Measurements from ENCODE around the gene MED22. TPM values are rescaled to one million over a fixed set of nuclear protein-coding genes. Genes with fewer than 3 reads are reported as not detected.

Gene MED22
- total RNA-seq, 1 donor = 14.5 TPM

DNA sequence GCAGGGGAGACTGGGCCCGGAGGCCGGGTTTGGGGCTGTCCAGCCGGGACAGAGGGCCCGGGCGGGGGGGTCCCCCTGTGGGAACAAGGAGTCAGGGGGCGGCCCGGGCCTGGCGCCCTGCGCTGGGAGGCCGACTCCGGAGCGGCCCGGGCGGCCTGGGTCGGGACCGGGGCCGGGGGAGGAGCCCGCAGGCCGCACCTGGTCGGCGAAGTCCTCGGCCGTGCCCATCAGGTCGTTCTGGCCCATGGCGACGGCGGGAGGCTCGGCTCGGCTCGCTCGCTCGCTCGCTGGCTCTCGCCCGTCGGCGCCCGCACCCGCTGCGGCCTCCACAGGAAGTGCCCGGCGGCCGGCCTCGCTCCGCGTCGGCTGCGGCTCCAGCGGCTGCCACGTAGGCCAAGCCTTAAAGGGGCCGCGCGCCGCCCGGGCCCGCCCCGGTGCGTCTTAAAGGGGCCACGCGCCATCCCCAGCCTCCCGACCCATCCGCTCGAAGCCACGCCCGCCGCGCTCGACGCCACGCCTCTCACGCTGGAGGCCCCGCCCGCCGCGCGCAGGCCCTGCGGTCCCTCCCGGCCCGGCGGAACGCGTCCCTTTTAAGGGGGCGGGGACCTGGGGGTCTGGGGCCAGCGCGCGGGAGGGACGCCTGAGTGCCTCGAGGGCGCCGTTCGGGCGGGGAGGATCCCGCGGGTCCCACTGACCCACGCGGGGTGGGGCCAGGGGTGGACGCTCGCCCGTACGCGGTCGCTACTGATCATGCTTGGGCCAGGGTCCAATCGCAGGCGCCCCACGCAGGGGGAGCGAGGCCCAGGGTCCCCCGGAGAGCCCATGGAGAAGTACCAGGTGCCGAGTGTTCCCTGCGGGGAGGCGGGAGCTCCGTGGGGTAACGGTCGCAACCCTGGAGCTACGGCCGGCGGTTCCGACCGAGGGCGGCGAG, 28.1 kb upstream of the MED22 start, which contains the start of the genes STKLD1 and SURF4:
Gene STKLD1, plus strand, starts transcription at position 643 of the 931 bp plus-strand sequence. Its CDS starts 108 bp downstream, at position 751.
Gene SURF4, minus strand, starts transcription at position 337 of the 931 bp plus-strand sequence. Its CDS starts 91 bp downstream, at position 246.
- no peaks in the 10 kb centered on the region for H3K27me3 ChIP-seq (ENCODE audit: insufficient read depth, low read length)
- DNase-seq (ENCODE audit: insufficient read length, low spot score, missing footprints) = peak; percentile 100
- no peaks in the 10 kb centered on the region for H3K9me3 ChIP-seq (ENCODE audit: low read depth, low read length)
- peak within 1 kb of the TSS; percentile 96 for H3K4me3 ChIP-seq (ENCODE audit: insufficient read depth, low read length)
- H3K27ac ChIP-seq (ENCODE audit: low read depth, low read length) = peak within 1 kb of the TSS; percentile 93
- TF ChIP-seq, protein P1, sequence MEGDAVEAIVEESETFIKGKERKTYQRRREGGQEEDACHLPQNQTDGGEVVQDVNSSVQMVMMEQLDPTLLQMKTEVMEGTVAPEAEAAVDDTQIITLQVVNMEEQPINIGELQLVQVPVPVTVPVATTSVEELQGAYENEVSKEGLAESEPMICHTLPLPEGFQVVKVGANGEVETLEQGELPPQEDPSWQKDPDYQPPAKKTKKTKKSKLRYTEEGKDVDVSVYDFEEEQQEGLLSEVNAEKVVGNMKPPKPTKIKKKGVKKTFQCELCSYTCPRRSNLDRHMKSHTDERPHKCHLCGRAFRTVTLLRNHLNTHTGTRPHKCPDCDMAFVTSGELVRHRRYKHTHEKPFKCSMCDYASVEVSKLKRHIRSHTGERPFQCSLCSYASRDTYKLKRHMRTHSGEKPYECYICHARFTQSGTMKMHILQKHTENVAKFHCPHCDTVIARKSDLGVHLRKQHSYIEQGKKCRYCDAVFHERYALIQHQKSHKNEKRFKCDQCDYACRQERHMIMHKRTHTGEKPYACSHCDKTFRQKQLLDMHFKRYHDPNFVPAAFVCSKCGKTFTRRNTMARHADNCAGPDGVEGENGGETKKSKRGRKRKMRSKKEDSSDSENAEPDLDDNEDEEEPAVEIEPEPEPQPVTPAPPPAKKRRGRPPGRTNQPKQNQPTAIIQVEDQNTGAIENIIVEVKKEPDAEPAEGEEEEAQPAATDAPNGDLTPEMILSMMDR (IDR thresholded peaks at IDR 0.05; ENCODE audit: extremely low read depth, low read depth, low read length) = no peak
- peaks cover 22% of the 10 kb centered on the region for H3K36me3 ChIP-seq (ENCODE audit: insufficient read depth, low read length)
- H2AFZ ChIP-seq (ENCODE audit: low read length) = peak within 1 kb of the TSS; percentile 90
- H3K79me2 ChIP-seq (ENCODE audit: insufficient read depth, low read length) = peaks cover 49% of the 10 kb centered on the region
- peak within 1 kb of the TSS; percentile 95 for H3K4me2 ChIP-seq (ENCODE audit: insufficient read depth, low read length)
- peaks cover 39% of the 10 kb centered on the region for H4K20me1 ChIP-seq (ENCODE audit: insufficient read depth, low read length)
- peaks cover 38% of the 10 kb centered on the region for H3K4me1 ChIP-seq (ENCODE audit: insufficient read depth, low read length)

DNA sequence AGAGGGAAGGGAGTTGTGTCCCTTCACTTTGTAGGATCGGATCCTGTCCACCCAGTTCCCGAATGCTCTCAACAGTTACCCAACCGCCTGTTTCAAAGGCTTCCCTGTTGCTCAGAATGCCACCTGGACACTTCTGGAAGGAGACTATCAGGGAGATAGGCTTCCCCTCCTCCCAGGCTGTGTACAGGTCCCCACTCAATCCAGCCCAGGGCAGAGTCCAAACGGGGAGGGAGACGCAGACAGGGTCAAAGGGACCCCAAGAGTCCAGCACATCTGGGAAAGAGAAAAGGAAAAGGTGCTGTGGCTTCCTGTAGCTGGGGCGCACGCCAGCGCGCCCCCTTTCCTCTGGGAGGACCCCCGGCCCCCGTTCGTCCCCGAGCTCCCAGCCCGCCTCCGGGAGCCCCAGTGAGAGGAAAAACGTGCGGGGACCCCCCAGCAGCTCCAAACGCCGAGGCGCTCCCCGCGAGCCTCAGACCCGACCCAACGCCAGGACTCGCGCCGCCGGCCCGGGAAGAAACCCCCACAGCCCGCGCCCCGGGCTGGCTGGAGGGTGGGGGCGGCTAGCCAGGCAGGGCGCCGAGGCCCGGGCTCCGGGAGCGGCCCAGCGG, 27.3 kb upstream of the MED22 start:
- Histone ChIP-seq H3K79me2 (ENCODE audit: insufficient read depth, low read length) (peaks cover 57% of the 10 kb centered on the region), H3K4me1 (ENCODE audit: insufficient read depth, low read length) (peaks cover 45% of the 10 kb centered on the region), H3K9me3 (ENCODE audit: low read depth, low read length) (no peaks in the 10 kb centered on the region), H3K4me3 (ENCODE audit: insufficient read depth, low read length) (peak overlapping the region; percentile 96), H3K27me3 (ENCODE audit: insufficient read depth, low read length) (no peaks in the 10 kb centered on the region), H3K36me3 (ENCODE audit: insufficient read depth, low read length) (peaks cover 29% of the 10 kb centered on the region), H2AFZ (ENCODE audit: low read length) (no peak overlapping the region), H3K4me2 (ENCODE audit: insufficient read depth, low read length) (peak overlapping the region; percentile 95), H3K27ac (ENCODE audit: low read depth, low read length) (peak overlapping the region; percentile 93), H4K20me1 (ENCODE audit: insufficient read depth, low read length) (peaks cover 47% of the 10 kb centered on the region)
- DNase-seq (ENCODE audit: insufficient read length, low spot score, missing footprints) = peak; percentile 92
- TF ChIP-seq, protein P1 (IDR thresholded peaks at IDR 0.05; ENCODE audit: extremely low read depth, low read depth, low read length) = no peak

DNA sequence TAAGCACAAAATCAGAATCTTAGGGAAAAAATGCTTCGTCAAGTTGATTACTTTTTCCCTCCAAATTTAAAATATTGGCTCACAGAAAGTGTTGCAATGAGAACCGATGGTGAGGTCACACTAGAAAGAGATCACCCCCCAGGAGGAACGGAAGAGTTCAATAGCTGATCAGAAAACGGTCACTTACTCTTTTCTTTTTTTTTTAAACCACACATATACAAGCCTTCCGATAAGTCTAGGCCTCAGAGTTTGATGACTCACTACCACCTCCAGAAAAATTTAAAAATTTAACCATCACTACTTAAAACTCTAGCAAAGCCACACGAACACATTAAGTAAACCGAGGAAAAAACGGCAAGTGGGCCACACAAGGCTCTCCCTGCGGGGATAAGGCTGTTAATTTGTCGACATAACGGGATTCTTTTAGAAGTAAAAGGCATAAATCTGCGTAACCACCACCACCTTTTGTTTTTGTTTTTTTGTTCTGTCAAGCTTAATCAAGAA, 26.7 kb upstream of the MED22 start:
- H3K27me3 ChIP-seq (ENCODE audit: insufficient read depth, low read length) = no peaks in the 10 kb centered on the region
- DNase-seq (ENCODE audit: insufficient read length, low spot score, missing footprints) = peak; percentile 95
- H3K27ac ChIP-seq (ENCODE audit: low read depth, low read length) = peak overlapping the region; percentile 93
- H4K20me1 ChIP-seq (ENCODE audit: insufficient read depth, low read length) = peaks cover 52% of the 10 kb centered on the region
- no peaks in the 10 kb centered on the region for H3K9me3 ChIP-seq (ENCODE audit: low read depth, low read length)
- peak overlapping the region; percentile 96 for H3K4me3 ChIP-seq (ENCODE audit: insufficient read depth, low read length)
- peaks cover 34% of the 10 kb centered on the region for H3K36me3 ChIP-seq (ENCODE audit: insufficient read depth, low read length)
- no peak overlapping the region for H2AFZ ChIP-seq (ENCODE audit: low read length)
- TF ChIP-seq, protein P1 (IDR thresholded peaks at IDR 0.05; ENCODE audit: extremely low read depth, low read depth, low read length) = no peak
- peak overlapping the region; percentile 95 for H3K4me2 ChIP-seq (ENCODE audit: insufficient read depth, low read length)
- H3K4me1 ChIP-seq (ENCODE audit: insufficient read depth, low read length) = peaks cover 50% of the 10 kb centered on the region
- peaks cover 62% of the 10 kb centered on the region for H3K79me2 ChIP-seq (ENCODE audit: insufficient read depth, low read length)
